Fibroblast of villous mesenchyme (primary cell): ENCODE measurements around the gene ASTN2. TPM values are rescaled to one million over a fixed set of nuclear protein-coding genes. Genes with fewer than 3 reads are reported as not detected.

ENCODE experiments used
- DNase-seq: peaks from one replicate; pipeline ENCODE4 v3.0.0-alpha.2; 2010; ENCODE audit warnings: low read depth
- H3K4me3 ChIP-seq: 2 replicates; pipeline ENCODE4 v1.5.1; 2011; ENCODE audit warnings: low read depth, mild to moderate bottlenecking, low read length
- CTCF ChIP-seq: IDR thresholded peaks from 2 replicates; pipeline ENCODE4 v1.5.1; 2012; ENCODE audit warnings: low read depth, mild to moderate bottlenecking, low read length; ENCODE audit not compliant: insufficient read depth
- total RNA-seq: library from RNA; depleted of rRNA; stranded (reverse); fragments of >200 nt; gene quantifications from 2 replicates; pipeline ENCODE4 v1.2.3, GENCODE V29; 2012

Gene ASTN2
- total RNA-seq, 1 donor = 5.6 TPM

- TF ChIP-seq CTCF = no peak
- no peak for DNase-seq
- H3K4me3 ChIP-seq = no peak overlapping the region
Observed at GRCh38 chr9:117231012-117231411, 183.8 kb downstream of the ASTN2 start.

- no peak for TF ChIP-seq CTCF
- no peak overlapping the region for H3K4me3 ChIP-seq
- DNase-seq = no peak
Observed at GRCh38 chr9:117224695-117225094, 190.2 kb downstream of the ASTN2 start.

- no peak for TF ChIP-seq CTCF
- H3K4me3 ChIP-seq = no peak overlapping the region
- DNase-seq = no peak
Observed at GRCh38 chr9:117218951-117219350, 195.9 kb downstream of the ASTN2 start.

GRCh38 chr9:117214416-117214815 is 200.4 kb downstream of the ASTN2 start:
- no peak for DNase-seq
- TF ChIP-seq CTCF = no peak
- no peak overlapping the region for H3K4me3 ChIP-seq

GRCh38 chr9:117211280-117211679 is 203.6 kb downstream of the ASTN2 start:
- H3K4me3 ChIP-seq = no peak overlapping the region
- DNase-seq = no peak
- no peak for TF ChIP-seq CTCF

- no peak for TF ChIP-seq CTCF
- no peak overlapping the region for H3K4me3 ChIP-seq
Observed at GRCh38 chr9:117205806-117206205, 209.1 kb downstream of the ASTN2 start.

GRCh38 chr9:117204971-117205370 is 209.9 kb downstream of the ASTN2 start:
- TF ChIP-seq CTCF = no peak
- DNase-seq = peak; percentile 3
- no peak overlapping the region for H3K4me3 ChIP-seq

More at GRCh38 chr9:117205806-117206205, 209.1 kb downstream of the ASTN2 start:
- DNase-seq = peak; percentile 2
